HEK293 (cell line): ENCODE data around the gene SIN3A.

Source experiments
- GLI4 ChIP-seq: fragments of 450-650 bp; formaldehyde crosslinking; IDR thresholded peaks from 2 replicates; pipeline ENCODE4 v1.5.1; 2016; ENCODE audit warnings: missing biosample characterization, missing genetic modification characterization
- GLIS2 ChIP-seq: fragments of 450-650 bp; formaldehyde crosslinking; IDR thresholded peaks from 2 replicates; pipeline ENCODE4 v1.5.1; 2016; ENCODE audit warnings: missing biosample characterization, missing genetic modification characterization
- MYNN ChIP-seq: fragments of 450-650 bp; formaldehyde crosslinking; IDR thresholded peaks from 2 replicates; pipeline ENCODE4 v1.5.1; 2016; ENCODE audit warnings: missing biosample characterization, missing genetic modification characterization, borderline replicate concordance
- PRDM1 ChIP-seq: fragments of 450-650 bp; formaldehyde crosslinking; IDR thresholded peaks from 2 replicates; pipeline ENCODE4; 2016; ENCODE audit warnings: missing biosample characterization, missing genetic modification characterization
- PRDM2 ChIP-seq: fragments of 450-650 bp; formaldehyde crosslinking; IDR thresholded peaks from 2 replicates; pipeline ENCODE4 v1.5.1; 2016; ENCODE audit warnings: missing biosample characterization, missing genetic modification characterization, borderline replicate concordance
- ZBTB11 ChIP-seq: fragments of 450-650 bp; formaldehyde crosslinking; conservative IDR thresholded peaks from 2 replicates; pipeline ENCODE4 v1.5.1; 2016; ENCODE audit warnings: low read depth, missing biosample characterization, missing genetic modification characterization
- ZFHX2 ChIP-seq: fragments of 450-650 bp; formaldehyde crosslinking; conservative IDR thresholded peaks from 2 replicates; pipeline ENCODE4 v1.5.1; 2016; ENCODE audit warnings: missing biosample characterization, missing genetic modification characterization
- ZNF140 ChIP-seq: fragments of 450-650 bp; formaldehyde crosslinking; IDR thresholded peaks from 2 replicates; pipeline ENCODE4 v1.5.1; 2016; ENCODE audit warnings: missing biosample characterization, missing genetic modification characterization
- ZNF146 ChIP-seq: fragments of 450-650 bp; formaldehyde crosslinking; IDR thresholded peaks from 2 replicates; pipeline ENCODE4 v1.5.1; 2016; ENCODE audit warnings: missing biosample characterization, missing genetic modification characterization
- ZNF23 ChIP-seq: fragments of 450-650 bp; formaldehyde crosslinking; IDR thresholded peaks from 2 replicates; pipeline ENCODE4 v1.5.1; 2016; ENCODE audit warnings: missing biosample characterization, missing genetic modification characterization, borderline replicate concordance
- ZNF24 ChIP-seq: fragments of 450-650 bp; formaldehyde crosslinking; IDR thresholded peaks from 2 replicates; pipeline ENCODE4 v1.5.1; 2016; ENCODE audit warnings: missing biosample characterization, missing genetic modification characterization
- ZNF341 ChIP-seq: fragments of 450-650 bp; formaldehyde crosslinking; IDR thresholded peaks from 2 replicates; pipeline ENCODE4; 2016; ENCODE audit warnings: low read depth, missing biosample characterization, missing genetic modification characterization
- ZNF398 ChIP-seq: fragments of 450-650 bp; formaldehyde crosslinking; IDR thresholded peaks from 2 replicates; pipeline ENCODE4 v1.5.1; 2017; ENCODE audit warnings: missing biosample characterization, missing genetic modification characterization
- ZNF529 ChIP-seq: fragments of 450-650 bp; formaldehyde crosslinking; IDR thresholded peaks from 2 replicates; pipeline ENCODE4 v1.5.1; 2017; ENCODE audit warnings: missing genetic modification characterization, missing biosample characterization; ENCODE audit not compliant: insufficient replicate concordance
- ZNF623 ChIP-seq: fragments of 450-650 bp; formaldehyde crosslinking; IDR thresholded peaks from 2 replicates; pipeline ENCODE4 v1.5.1; 2016; ENCODE audit warnings: missing biosample characterization, missing genetic modification characterization
- ZNF768 ChIP-seq: fragments of 450-650 bp; formaldehyde crosslinking; IDR thresholded peaks from 2 replicates; pipeline ENCODE4 v1.5.1; 2018; ENCODE audit warnings: missing biosample characterization, mild to moderate bottlenecking, missing genetic modification characterization
- ZNF776 ChIP-seq: fragments of 450-650 bp; formaldehyde crosslinking; IDR thresholded peaks from 2 replicates; pipeline ENCODE4 v1.5.0; 2017; ENCODE audit warnings: missing biosample characterization, missing genetic modification characterization, borderline replicate concordance
- TF ChIP-seq, protein P1 (sequence below): sonication (generic); formaldehyde crosslinking; IDR thresholded peaks from 2 replicates; pipeline ENCODE4 v1.8.1; 2022; ENCODE audit warnings: mild to moderate bottlenecking, moderate library complexity, missing genetic modification reagents
- TF ChIP-seq, protein P2 (sequence below): fragments of 450-650 bp; formaldehyde crosslinking; IDR thresholded peaks from 2 replicates; pipeline ENCODE4 v1.5.1; 2016; ENCODE audit warnings: missing biosample characterization, missing genetic modification characterization
- TF ChIP-seq, protein P3 (sequence below): fragments of 450-650 bp; formaldehyde crosslinking; IDR thresholded peaks from 2 replicates; pipeline ENCODE4 v1.5.0; 2017; ENCODE audit warnings: missing biosample characterization, missing genetic modification characterization, borderline replicate concordance

The SIN3A gene

GRCh38 chr15:75367913-75368688 lies 83.4 kb downstream of the SIN3A start, which contains the start of gene MAN2C1 (continued):
- TF ChIP-seq ZNF341 (tag by site-specific recombination): peak; percentile 97
- TF ChIP-seq GLIS2 (tag by site-specific recombination): peak; percentile 96
- TF ChIP-seq ZNF23 (tag by site-specific recombination): no peak
- TF ChIP-seq GLI4 (tag by site-specific recombination): peak; percentile 99
- TF ChIP-seq ZNF623: peak; percentile 40
- TF ChIP-seq, protein P1, sequence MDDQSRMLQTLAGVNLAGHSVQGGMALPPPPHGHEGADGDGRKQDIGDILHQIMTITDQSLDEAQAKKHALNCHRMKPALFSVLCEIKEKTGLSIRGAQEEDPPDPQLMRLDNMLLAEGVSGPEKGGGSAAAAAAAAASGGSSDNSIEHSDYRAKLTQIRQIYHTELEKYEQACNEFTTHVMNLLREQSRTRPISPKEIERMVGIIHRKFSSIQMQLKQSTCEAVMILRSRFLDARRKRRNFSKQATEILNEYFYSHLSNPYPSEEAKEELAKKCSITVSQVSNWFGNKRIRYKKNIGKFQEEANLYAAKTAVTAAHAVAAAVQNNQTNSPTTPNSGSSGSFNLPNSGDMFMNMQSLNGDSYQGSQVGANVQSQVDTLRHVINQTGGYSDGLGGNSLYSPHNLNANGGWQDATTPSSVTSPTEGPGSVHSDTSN (CRISPR knock-in tag): peak; percentile 82; the same call in 1 of the 2 replicates
- TF ChIP-seq ZFHX2 (tag by site-specific recombination): peak; percentile 95
- TF ChIP-seq, protein P2, sequence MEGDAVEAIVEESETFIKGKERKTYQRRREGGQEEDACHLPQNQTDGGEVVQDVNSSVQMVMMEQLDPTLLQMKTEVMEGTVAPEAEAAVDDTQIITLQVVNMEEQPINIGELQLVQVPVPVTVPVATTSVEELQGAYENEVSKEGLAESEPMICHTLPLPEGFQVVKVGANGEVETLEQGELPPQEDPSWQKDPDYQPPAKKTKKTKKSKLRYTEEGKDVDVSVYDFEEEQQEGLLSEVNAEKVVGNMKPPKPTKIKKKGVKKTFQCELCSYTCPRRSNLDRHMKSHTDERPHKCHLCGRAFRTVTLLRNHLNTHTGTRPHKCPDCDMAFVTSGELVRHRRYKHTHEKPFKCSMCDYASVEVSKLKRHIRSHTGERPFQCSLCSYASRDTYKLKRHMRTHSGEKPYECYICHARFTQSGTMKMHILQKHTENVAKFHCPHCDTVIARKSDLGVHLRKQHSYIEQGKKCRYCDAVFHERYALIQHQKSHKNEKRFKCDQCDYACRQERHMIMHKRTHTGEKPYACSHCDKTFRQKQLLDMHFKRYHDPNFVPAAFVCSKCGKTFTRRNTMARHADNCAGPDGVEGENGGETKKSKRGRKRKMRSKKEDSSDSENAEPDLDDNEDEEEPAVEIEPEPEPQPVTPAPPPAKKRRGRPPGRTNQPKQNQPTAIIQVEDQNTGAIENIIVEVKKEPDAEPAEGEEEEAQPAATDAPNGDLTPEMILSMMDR (tag by site-specific recombination): peak; percentile 100
- TF ChIP-seq, protein P3, sequence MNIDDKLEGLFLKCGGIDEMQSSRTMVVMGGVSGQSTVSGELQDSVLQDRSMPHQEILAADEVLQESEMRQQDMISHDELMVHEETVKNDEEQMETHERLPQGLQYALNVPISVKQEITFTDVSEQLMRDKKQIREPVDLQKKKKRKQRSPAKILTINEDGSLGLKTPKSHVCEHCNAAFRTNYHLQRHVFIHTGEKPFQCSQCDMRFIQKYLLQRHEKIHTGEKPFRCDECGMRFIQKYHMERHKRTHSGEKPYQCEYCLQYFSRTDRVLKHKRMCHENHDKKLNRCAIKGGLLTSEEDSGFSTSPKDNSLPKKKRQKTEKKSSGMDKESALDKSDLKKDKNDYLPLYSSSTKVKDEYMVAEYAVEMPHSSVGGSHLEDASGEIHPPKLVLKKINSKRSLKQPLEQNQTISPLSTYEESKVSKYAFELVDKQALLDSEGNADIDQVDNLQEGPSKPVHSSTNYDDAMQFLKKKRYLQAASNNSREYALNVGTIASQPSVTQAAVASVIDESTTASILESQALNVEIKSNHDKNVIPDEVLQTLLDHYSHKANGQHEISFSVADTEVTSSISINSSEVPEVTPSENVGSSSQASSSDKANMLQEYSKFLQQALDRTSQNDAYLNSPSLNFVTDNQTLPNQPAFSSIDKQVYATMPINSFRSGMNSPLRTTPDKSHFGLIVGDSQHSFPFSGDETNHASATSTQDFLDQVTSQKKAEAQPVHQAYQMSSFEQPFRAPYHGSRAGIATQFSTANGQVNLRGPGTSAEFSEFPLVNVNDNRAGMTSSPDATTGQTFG (tag by site-specific recombination): peak; percentile 80; the same call in 1 of the 2 replicates
- no peak for TF ChIP-seq MYNN
- no peak for TF ChIP-seq PRDM1 (tag by site-specific recombination)
- TF ChIP-seq ZNF776 (tag by site-specific recombination): no peak
- TF ChIP-seq ZNF140 (tag by site-specific recombination): no peak
- TF ChIP-seq ZNF768 (tag by site-specific recombination): no peak
- peak; percentile 100 for TF ChIP-seq ZBTB11 (tag by site-specific recombination)
- TF ChIP-seq ZNF529 (tag by site-specific recombination): no peak
- TF ChIP-seq PRDM2 (tag by site-specific recombination): peak; percentile 97
- TF ChIP-seq ZNF24 (tag by site-specific recombination): peak; percentile 95
- peak; percentile 91 for TF ChIP-seq ZNF146 (tag by site-specific recombination)
- peak; percentile 58 for TF ChIP-seq ZNF398 (tag by site-specific recombination)
